C4-2B (cell line): ENCODE results near the gene TEX19.

Source experiments
- H3K27ac ChIP-seq: fragments of 450-650 bp; 2 replicates; pipeline ENCODE4 v1.5.1; 2017
- ZFX ChIP-seq: fragments of 450-650 bp; IDR thresholded peaks from 2 replicates; pipeline ENCODE4 v1.6.1; 2017
- TF ChIP-seq, protein P1 (sequence below): fragments of 450-650 bp; conservative IDR thresholded peaks from 2 replicates; pipeline ENCODE4 v1.5.1; 2017; ENCODE audit warnings: mild to moderate bottlenecking

Gene TEX19

DNA sequence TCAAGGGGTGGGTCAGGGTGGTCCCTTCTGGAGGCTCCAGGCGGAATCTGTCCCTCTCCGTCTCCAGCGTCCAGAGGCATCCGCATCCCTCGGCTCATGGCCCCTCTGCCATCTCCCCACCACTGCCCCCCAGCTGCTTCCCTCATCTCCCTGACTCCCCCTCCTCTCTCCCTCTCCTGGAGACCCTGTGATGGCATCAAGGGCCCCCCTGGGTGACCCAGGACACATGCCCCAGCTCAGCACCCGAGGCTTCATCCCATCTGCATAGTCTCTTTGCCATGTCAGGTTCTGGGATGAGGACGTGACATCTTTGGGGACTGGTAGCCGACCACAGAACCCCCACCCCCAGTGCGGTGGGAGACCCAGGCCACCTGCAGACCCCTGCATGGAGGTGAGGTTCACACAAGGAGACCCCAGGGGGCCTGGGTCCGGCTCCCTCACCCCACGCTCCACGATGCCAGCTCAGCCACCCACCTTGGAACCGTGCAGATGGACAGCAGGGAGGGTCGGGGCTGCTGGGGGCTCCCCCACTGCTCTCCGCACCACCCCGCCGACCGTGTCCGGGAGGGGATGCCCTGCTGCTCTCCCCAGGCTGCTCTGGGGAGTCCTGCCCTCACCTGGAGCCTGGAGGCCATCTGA lies 29.2 kb upstream of the TEX19 start:
- no peak overlapping the region for H3K27ac ChIP-seq

DNA sequence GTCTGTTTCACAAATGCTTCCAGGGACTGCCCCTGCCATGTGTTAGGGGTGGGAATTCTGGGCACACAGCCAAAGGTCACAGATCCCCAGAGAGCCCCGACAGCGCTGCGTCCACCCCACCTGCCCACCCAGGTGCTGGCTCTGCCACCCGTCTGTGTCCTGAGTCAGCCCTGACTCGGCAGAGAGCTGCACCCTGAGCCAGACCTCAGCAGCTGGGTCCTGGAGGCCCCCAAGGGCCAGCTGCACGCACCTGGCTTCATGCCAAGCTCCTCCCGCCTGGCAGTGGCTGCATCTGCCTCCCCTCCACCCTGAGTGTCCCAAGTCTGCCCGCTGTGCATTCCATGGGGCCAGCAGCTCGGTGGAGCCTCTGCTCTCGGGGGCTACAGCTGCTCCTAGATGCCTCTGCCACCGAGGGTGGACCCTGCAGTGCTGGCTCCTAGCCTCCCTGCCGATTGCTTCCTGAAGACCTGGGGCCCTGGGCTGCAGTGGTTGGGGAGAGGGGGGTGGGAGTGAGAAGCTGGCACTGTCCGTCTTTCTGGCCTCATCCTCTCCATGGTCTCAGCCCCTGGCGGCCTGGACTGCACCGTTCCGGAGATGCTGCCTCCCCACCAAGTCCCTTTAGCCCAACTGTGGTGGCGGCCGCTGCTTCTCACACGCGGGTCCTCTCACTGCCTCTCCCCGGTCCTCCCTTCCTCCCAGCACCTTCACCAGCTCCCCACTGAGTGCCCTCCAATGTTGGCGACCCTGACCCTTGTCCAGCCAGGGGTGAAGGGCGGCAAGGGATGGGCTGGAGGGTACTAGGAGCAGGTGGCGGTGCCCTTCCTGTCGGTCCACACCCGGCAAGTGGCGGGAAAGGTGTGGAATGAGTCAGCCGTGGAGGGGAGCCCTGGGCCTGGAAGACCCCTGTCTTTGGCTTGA lies 28.5 kb upstream of the TEX19 start:
- H3K27ac ChIP-seq = no peak overlapping the region; the same call in 1 of the 2 replicates
- TF ChIP-seq, protein P1, sequence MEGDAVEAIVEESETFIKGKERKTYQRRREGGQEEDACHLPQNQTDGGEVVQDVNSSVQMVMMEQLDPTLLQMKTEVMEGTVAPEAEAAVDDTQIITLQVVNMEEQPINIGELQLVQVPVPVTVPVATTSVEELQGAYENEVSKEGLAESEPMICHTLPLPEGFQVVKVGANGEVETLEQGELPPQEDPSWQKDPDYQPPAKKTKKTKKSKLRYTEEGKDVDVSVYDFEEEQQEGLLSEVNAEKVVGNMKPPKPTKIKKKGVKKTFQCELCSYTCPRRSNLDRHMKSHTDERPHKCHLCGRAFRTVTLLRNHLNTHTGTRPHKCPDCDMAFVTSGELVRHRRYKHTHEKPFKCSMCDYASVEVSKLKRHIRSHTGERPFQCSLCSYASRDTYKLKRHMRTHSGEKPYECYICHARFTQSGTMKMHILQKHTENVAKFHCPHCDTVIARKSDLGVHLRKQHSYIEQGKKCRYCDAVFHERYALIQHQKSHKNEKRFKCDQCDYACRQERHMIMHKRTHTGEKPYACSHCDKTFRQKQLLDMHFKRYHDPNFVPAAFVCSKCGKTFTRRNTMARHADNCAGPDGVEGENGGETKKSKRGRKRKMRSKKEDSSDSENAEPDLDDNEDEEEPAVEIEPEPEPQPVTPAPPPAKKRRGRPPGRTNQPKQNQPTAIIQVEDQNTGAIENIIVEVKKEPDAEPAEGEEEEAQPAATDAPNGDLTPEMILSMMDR = no peak
- TF ChIP-seq ZFX = no peak

More for the DNA sequence above, 29.2 kb upstream of the TEX19 start:
- TF ChIP-seq ZFX = no peak
- TF ChIP-seq, protein P1 = no peak

GRCh38 chr17:82331345-82331939 lies 27.6 kb upstream of the TEX19 start:
- no peak for TF ChIP-seq ZFX
- TF ChIP-seq, protein P1 = no peak
- peak overlapping the region; percentile 98 for H3K27ac ChIP-seq

DNA sequence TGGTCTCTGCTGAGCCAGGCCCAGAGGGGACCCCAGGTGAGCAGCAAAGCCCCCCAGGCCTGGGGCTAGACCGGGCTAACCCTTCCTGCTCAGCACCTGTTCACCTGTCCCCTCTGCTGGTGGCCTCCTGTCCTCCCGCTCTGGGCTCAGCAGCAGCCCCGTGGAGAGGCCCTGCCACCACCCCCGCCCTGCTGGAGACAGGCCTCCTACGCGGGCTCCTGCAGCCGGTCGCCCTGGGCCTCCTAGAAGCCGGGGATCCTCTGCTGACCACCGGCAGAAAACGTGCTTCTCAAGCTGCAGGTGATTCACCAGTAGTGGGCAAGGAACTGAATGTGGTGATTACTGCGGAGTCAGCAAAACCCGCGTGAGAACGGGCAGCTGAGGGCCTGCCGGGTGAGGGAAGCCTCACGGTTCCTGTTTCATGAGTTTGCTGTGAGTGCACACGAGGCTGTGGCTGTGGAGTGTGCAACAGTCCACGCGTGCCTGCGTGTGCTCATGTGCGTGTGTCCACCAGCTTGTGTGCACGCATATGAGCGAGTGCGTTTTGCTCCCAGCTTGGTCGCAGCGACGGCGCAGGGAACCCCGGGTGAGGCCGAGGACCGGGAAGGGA lies 26.3 kb upstream of the TEX19 start:
- H3K27ac ChIP-seq = peak overlapping the region; percentile 98
- TF ChIP-seq ZFX = peak; percentile 84; the same call in 1 of the 2 replicates
- TF ChIP-seq, protein P1 = no peak

DNA sequence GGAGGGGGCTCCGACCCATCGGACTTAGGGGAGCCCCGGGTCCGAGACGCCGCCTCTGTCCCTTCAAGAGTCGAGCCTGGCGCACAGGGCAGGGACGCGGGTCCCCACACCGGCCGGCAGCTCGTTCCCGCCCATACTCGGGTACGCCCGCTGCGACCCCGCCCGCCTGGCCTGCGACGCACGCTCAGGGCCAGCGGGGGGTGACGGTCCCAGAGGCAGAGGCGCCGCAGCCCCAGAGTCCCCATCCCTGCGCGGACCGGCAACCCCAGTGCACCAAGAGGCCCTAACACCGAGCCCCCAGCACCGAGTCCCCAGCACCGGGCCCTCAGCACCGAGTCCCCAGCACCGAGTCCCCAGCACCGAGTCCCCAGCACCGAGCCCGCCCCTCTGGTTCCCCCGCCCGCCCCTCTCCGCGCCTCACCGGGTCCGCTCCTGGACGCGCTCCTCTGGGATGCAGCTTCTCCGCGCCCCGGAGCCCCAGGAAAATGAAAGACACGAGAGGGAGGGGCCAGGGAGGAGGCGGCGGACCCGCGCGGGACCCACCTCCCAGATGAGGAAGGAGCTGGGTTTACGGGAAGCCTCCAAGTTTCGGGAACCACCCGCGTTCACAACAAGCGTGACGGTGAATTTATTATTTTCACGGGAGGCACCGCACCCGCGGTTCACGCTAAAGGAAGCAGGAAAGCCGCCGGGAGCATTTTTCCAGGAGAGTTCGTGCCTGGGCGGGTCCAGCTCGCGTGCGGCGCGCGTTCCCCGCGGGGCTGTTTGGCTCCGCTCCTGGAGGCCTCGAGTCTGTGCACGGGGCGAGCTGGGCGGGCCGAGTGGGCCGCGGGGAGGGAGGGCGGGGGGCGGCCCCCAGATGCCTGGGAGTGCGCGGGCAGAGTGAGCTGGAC lies 25.5 kb upstream of the TEX19 start, which contains the start of gene SECTM1:
TSS of gene SECTM1 (minus strand) at position 488 of the 893 bp plus-strand sequence. CDS start 6,526 bp downstream, outside the sequence.
- TF ChIP-seq ZFX = no peak
- TF ChIP-seq, protein P1 = no peak
- H3K27ac ChIP-seq = peak within 1 kb of the TSS; percentile 98

GRCh38 chr17:82334204-82334621 lies 24.8 kb upstream of the TEX19 start:
- TF ChIP-seq, protein P1 = no peak
- TF ChIP-seq ZFX = no peak; the same call in 1 of the 2 replicates
- H3K27ac ChIP-seq = peak overlapping the region; percentile 98
